ENCODE measurements around the gene RHCE.

The RHCE gene

GRCh38 chr1:25435397-25436108 is 14.9 kb upstream of the RHCE start:
- H3K9me3 ChIP-seq (ENCODE audit: control insufficient read depth in 2 of 2, low read length in 2 of 2), result no peaks in the 10 kb centered on the region
- peaks cover 0 to 4% of the 10 kb centered on the region in 2 donors for H3K4me1 ChIP-seq (ENCODE audit: control insufficient read depth in 2 of 2, insufficient read depth in 2 of 2, low read length in 2 of 2)
- no peaks in the 10 kb centered on the region for H3K36me3 ChIP-seq (ENCODE audit: control insufficient read depth in 2 of 2, insufficient read depth in 2 of 2, low read length in 2 of 2)
- no peaks in the 10 kb centered on the region for H3K27me3 ChIP-seq (ENCODE audit: control insufficient read depth in 2 of 2, insufficient read depth in 2 of 2, low read length in 2 of 2)
- H3K4me3 ChIP-seq (ENCODE audit: low read length in 2 of 2), result peak overlapping the region in 1 of 2 donors; percentile 23
- H3K27ac ChIP-seq (ENCODE audit: low read depth in 2 of 2, low read length in 2 of 2), result no peak overlapping the region
- no peak overlapping the region for H3K9ac ChIP-seq (ENCODE audit: low read depth in 1 of 2, low read length in 2 of 2)

DNA sequence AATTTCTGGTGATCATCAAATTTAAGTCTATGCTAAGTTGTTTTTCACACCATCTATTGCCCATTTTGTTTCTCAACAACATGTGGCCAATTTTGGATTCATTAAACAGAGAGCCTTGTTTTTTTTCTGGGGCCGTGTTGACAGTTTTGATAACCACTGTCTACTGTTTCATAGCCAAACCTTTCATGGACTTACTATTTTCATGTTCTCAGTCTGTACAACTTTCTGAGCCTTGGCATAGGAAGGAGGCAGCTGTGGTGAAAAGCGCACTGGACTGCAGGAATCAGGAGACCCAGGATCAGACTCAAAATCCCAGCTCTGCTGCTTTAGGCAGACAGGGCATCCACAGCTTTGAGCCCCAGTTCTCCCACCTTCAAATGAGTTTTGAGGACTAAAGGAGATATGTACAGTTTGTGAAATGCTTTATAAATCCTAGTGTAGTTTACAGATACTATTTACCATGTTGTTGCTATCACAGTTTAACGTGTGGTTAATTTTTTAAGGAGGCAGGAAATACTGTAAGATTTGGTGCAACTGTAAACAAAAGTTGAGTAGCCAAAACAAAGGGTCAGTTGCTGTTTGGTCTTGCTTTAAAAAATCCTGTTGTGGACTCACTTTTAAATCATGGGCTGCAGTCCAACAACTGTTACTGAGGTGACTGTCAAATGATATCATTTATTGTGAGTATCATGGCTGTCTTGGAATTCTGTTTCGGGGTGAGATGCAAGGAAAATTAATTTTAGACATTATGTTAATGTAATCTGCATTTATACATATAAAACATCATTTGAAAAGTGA is 13.0 kb upstream of the RHCE start:
- peaks cover 5 to 7% of the 10 kb centered on the region in 2 donors for H3K4me1 ChIP-seq (ENCODE audit: control insufficient read depth in 2 of 2, insufficient read depth in 2 of 2, low read length in 2 of 2)
- no peak overlapping the region for H3K27ac ChIP-seq (ENCODE audit: low read depth in 2 of 2, low read length in 2 of 2)
- no peaks in the 10 kb centered on the region for H3K9me3 ChIP-seq (ENCODE audit: control insufficient read depth in 2 of 2, low read length in 2 of 2)
- H3K36me3 ChIP-seq (ENCODE audit: control insufficient read depth in 2 of 2, insufficient read depth in 2 of 2, low read length in 2 of 2), result no peaks in the 10 kb centered on the region
- no peaks in the 10 kb centered on the region for H3K27me3 ChIP-seq (ENCODE audit: control insufficient read depth in 2 of 2, insufficient read depth in 2 of 2, low read length in 2 of 2)
- no peak overlapping the region for H3K4me3 ChIP-seq (ENCODE audit: low read length in 2 of 2)
- no peak overlapping the region for H3K9ac ChIP-seq (ENCODE audit: low read depth in 1 of 2, low read length in 2 of 2)

DNA sequence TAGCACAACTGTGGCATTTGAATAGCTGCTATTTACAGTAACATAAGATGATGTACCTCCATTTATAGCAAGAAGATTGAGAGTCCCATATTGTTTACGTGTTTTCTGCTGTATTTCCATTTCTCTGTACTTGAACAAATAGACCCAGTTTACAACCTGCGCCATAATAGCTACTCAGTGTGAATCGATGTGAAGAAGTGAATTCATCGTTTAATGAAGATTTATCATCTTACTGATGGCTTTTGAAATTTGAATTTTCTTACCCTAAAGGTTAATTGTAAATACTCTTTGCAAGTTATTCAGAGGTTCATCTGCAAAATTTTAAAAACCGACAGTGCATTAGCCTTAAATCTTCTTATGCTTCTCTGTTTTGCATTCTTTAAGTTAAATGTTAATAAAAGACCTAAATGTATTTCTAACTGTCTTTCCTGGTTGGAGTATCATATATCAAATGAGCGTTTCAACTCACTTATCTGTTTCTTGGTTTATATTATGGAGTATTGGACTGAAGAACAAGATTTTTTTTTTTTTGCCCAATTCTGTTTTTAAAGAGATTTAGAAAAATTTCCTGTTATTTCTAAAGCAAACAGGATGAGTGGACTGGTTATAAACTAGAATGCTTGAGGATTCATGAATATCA is 12.2 kb upstream of the RHCE start:
- no peaks in the 10 kb centered on the region for H3K36me3 ChIP-seq (ENCODE audit: control insufficient read depth in 2 of 2, insufficient read depth in 2 of 2, low read length in 2 of 2)
- no peak overlapping the region for H3K4me3 ChIP-seq (ENCODE audit: low read length in 2 of 2)
- H3K9ac ChIP-seq (ENCODE audit: low read depth in 1 of 2, low read length in 2 of 2), result no peak overlapping the region
- no peaks in the 10 kb centered on the region for H3K27me3 ChIP-seq (ENCODE audit: control insufficient read depth in 2 of 2, insufficient read depth in 2 of 2, low read length in 2 of 2)
- H3K27ac ChIP-seq (ENCODE audit: low read depth in 2 of 2, low read length in 2 of 2), result no peak overlapping the region
- peaks cover 5 to 7% of the 10 kb centered on the region in 2 donors for H3K4me1 ChIP-seq (ENCODE audit: control insufficient read depth in 2 of 2, insufficient read depth in 2 of 2, low read length in 2 of 2)
- no peaks in the 10 kb centered on the region for H3K9me3 ChIP-seq (ENCODE audit: control insufficient read depth in 2 of 2, low read length in 2 of 2)

GRCh38 chr1:25431955-25432719 is 11.5 kb upstream of the RHCE start:
- Histone ChIP-seq H3K9me3 (ENCODE audit: control insufficient read depth in 2 of 2, low read length in 2 of 2) (no peaks in the 10 kb centered on the region), H3K27ac (ENCODE audit: low read depth in 2 of 2, low read length in 2 of 2) (peak overlapping the region in 1 of 2 donors; percentile 48), H3K9ac (ENCODE audit: low read depth in 1 of 2, low read length in 2 of 2) (peak overlapping the region; percentile 64 to 84), H3K27me3 (ENCODE audit: control insufficient read depth in 2 of 2, insufficient read depth in 2 of 2, low read length in 2 of 2) (no peaks in the 10 kb centered on the region), H3K36me3 (ENCODE audit: control insufficient read depth in 2 of 2, insufficient read depth in 2 of 2, low read length in 2 of 2) (no peaks in the 10 kb centered on the region), H3K4me3 (ENCODE audit: low read length in 2 of 2) (peak overlapping the region; percentile 64 to 81), H3K4me1 (ENCODE audit: control insufficient read depth in 2 of 2, insufficient read depth in 2 of 2, low read length in 2 of 2) (peaks cover 5 to 7% of the 10 kb centered on the region in 2 donors)

GRCh38 chr1:25430967-25431881 is 10.6 kb upstream of the RHCE start:
- peak overlapping the region; percentile 83 to 92 for H3K27ac ChIP-seq (ENCODE audit: low read depth in 2 of 2, low read length in 2 of 2)
- no peaks in the 10 kb centered on the region for H3K36me3 ChIP-seq (ENCODE audit: control insufficient read depth in 2 of 2, insufficient read depth in 2 of 2, low read length in 2 of 2)
- H3K4me3 ChIP-seq (ENCODE audit: low read length in 2 of 2), result peak overlapping the region; percentile 64 to 81
- H3K9ac ChIP-seq (ENCODE audit: low read depth in 1 of 2, low read length in 2 of 2), result peak overlapping the region; percentile 64 to 84
- no peaks in the 10 kb centered on the region for H3K9me3 ChIP-seq (ENCODE audit: control insufficient read depth in 2 of 2, low read length in 2 of 2)
- peaks cover 5 to 7% of the 10 kb centered on the region in 2 donors for H3K4me1 ChIP-seq (ENCODE audit: control insufficient read depth in 2 of 2, insufficient read depth in 2 of 2, low read length in 2 of 2)
- H3K27me3 ChIP-seq (ENCODE audit: control insufficient read depth in 2 of 2, insufficient read depth in 2 of 2, low read length in 2 of 2), result no peaks in the 10 kb centered on the region

DNA sequence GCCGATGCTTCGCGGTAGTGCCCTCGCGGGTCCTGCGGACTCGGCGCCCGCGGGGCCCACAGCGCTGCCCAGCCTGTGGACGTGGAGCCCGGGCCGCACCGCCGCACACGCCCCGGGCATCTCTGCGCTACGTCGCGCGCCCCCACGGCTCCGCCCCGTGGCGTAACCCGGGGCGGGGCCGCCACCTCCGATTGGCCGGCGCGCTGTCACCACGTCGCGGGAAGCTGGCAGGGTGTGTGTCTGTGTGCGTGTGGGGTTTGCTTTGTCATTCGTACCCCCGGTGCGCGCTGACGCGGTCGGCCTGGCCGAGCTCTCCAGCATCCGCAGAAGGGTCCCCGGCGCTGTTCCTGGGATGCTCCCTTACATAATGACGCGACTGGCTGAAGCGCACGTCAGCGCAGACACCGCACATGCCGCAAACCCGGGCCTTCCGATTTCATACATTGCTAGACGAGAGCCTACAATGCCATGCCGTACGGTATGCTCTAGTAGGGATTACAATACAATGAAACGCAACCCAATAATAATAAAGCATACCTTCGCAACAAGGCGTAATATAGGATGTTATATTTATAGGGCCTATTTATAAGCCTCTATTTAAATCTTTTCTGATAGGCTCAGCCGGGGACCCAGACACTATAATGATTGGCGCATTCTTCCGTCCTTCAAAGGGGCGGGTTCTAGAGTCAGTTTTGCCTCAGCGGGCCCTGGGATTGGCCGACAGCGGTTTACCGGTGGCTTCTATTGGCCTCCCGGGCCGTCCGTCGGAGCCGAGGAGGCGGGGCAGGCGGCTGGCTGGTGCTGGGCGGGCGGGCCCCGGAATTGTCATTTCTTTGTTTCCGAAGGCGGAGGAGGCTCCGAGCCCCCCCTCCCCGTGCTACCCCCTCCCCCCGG is 9.7 kb upstream of the RHCE start, which contains the start of gene MACO1:
Gene MACO1 (plus strand): TSS at position 825 of the 894 bp plus-strand sequence. CDS start 202 bp downstream, outside the sequence.
- H3K27ac ChIP-seq (ENCODE audit: low read depth in 2 of 2, low read length in 2 of 2), result peak within 1 kb of the TSS; percentile 92 to 94
- H3K9ac ChIP-seq (ENCODE audit: low read depth in 1 of 2, low read length in 2 of 2), result peak within 1 kb of the TSS; percentile 71 to 95
- H3K27me3 ChIP-seq (ENCODE audit: control insufficient read depth in 2 of 2, insufficient read depth in 2 of 2, low read length in 2 of 2), result no peaks in the 10 kb centered on the region
- no peaks in the 10 kb centered on the region for H3K36me3 ChIP-seq (ENCODE audit: control insufficient read depth in 2 of 2, insufficient read depth in 2 of 2, low read length in 2 of 2)
- no peaks in the 10 kb centered on the region for H3K9me3 ChIP-seq (ENCODE audit: control insufficient read depth in 2 of 2, low read length in 2 of 2)
- peak within 1 kb of the TSS; percentile 89 to 99 for H3K4me3 ChIP-seq (ENCODE audit: low read length in 2 of 2)
- peaks cover 7 to 13% of the 10 kb centered on the region in 2 donors for H3K4me1 ChIP-seq (ENCODE audit: control insufficient read depth in 2 of 2, insufficient read depth in 2 of 2, low read length in 2 of 2)

GRCh38 chr1:25428475-25429166 is 8.0 kb upstream of the RHCE start:
- H3K36me3 ChIP-seq (ENCODE audit: control insufficient read depth in 2 of 2, insufficient read depth in 2 of 2, low read length in 2 of 2), result no peaks in the 10 kb centered on the region
- no peak overlapping the region for H3K9ac ChIP-seq (ENCODE audit: low read depth in 1 of 2, low read length in 2 of 2)
- H3K4me3 ChIP-seq (ENCODE audit: low read length in 2 of 2), result no peak overlapping the region
- peaks cover 7 to 17% of the 10 kb centered on the region in 2 donors for H3K4me1 ChIP-seq (ENCODE audit: control insufficient read depth in 2 of 2, insufficient read depth in 2 of 2, low read length in 2 of 2)
- H3K9me3 ChIP-seq (ENCODE audit: control insufficient read depth in 2 of 2, low read length in 2 of 2), result no peaks in the 10 kb centered on the region
- no peaks in the 10 kb centered on the region for H3K27me3 ChIP-seq (ENCODE audit: control insufficient read depth in 2 of 2, insufficient read depth in 2 of 2, low read length in 2 of 2)
- H3K27ac ChIP-seq (ENCODE audit: low read depth in 2 of 2, low read length in 2 of 2), result no peak overlapping the region

DNA sequence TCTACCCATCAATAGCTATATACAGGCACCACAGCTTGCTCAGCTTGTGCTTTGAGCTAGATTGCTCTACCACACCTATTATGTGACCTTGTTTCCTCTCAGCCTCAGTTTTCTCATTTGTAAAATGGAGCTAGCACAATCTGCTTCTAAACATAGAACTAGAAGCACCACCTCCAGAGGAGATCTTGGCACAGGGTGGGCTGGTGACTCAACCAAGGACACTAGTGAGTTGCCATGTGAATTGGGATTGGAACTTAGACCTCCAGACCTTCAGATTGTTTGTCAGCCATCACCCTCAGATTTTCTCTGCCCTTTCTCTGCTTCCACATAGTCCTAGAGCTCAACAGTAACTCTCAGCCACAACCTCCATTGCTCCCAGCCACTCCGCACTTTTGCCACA is 7.1 kb upstream of the RHCE start:
- Histone ChIP-seq H3K27ac (ENCODE audit: low read depth in 2 of 2, low read length in 2 of 2) (no peak overlapping the region), H3K4me3 (ENCODE audit: low read length in 2 of 2) (no peak overlapping the region), H3K36me3 (ENCODE audit: control insufficient read depth in 2 of 2, insufficient read depth in 2 of 2, low read length in 2 of 2) (no peaks in the 10 kb centered on the region), H3K4me1 (ENCODE audit: control insufficient read depth in 2 of 2, insufficient read depth in 2 of 2, low read length in 2 of 2) (peaks cover 7 to 17% of the 10 kb centered on the region in 2 donors), H3K9me3 (ENCODE audit: control insufficient read depth in 2 of 2, low read length in 2 of 2) (no peaks in the 10 kb centered on the region), H3K27me3 (ENCODE audit: control insufficient read depth in 2 of 2, insufficient read depth in 2 of 2, low read length in 2 of 2) (no peaks in the 10 kb centered on the region), H3K9ac (ENCODE audit: low read depth in 1 of 2, low read length in 2 of 2) (no peak overlapping the region)

Measured in mucosa of rectum (tissue), 2 donors.